SHP77 treated with DMSO at 0.1 percent for 48 hours (cell line): ENCODE results near the gene MRPS27.

Experiments used
- DNase-seq: peaks from one replicate; lab custom pipeline; 2025; lab: John Stamatoyannopoulos, UW

MRPS27 gene

DNA sequence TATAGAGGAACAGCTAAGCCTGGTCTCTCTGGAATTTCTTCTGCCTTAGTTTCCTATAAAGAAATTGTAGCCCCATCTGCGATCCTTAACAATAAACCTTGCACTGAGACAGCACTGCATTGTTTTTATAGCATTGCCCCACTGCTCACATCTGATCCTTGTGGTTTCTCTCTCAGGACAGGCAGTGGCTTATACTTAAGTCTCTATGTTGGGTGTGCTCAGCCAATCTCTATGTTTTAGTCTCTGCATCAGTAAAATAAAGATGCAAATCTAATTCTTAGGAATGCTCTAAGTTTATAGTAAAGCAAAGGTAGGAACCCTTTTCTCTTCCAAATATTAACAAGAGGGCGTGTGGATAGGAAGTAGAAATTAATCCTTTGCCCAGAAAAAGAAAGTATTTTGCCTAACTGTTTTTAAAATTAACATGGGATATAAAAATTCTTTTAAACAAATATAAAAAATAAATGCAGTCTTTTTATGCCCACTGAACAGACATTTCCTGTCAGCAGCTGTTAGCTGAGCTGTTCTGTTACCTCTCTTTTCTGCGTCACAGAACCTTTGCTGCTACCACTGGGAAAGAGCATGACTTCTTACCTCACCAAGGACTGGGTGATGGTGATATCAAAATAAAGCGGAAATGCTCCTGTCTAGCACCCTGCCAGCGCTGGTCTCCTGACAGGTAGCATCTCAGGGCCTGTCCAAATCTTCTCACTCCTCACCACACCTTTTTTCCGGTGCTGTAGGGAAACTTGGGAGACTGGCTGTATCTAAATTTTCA lies 29.5 kb downstream of the MRPS27 start:
- DNase-seq, result no peak

DNA sequence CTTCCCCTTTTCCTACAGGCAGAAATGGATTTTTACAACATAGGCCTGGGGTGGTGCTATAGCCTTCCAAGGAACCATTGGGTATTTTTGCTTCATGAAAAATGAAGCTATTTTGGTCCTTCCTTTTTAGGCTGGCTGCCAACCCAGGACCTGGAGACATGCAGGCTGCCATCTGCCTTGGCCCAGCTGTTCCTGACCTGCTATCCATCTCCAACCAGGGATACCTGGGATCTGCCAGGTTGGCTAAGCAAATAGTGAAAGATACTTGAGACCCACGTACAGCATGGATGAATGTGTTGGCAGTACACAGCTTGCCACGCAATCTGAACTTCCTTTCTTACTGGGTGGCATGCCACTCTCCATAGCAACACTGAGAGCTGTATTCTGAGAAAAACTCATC lies 31.1 kb downstream of the MRPS27 start:
- peak; percentile 91 for DNase-seq

DNA sequence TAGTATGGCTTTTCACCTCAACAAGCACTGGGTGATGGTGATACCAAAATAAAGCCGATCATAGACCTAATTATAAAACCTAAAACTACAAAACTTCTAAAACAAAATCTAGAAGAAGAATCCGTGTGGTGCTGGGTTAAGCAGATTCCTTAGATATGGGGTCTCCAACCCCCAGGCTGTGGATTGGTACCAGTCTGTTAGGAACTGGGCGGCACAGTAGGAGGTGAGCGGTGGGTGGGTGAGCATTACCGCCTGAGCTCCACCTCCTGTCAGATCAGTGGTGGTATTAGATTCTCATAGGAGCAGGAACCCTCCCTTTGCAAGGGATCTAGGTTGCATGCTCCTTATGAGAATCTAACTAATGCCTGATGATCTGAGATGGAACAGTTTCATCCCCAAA lies 33.2 kb downstream of the MRPS27 start:
- DNase-seq, result no peak

DNA sequence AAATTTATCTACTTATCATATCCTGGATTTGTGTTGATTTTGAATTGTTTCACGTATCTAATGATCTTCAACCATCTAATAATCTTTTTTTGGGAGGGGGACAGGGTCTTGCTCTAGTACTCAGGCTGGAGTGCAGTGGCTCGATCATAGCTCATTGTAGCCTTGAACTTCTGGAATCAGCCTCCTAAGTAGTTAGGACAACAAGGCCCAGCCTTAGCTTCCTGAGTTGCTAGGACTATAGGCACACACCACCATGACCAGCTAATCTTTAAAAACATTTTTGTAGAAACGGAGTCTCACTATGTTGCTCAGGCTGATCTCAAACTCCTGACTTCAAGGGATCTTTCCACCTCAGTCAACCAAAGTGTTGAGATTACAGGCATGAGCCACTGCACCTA lies 34.6 kb downstream of the MRPS27 start:
- DNase-seq, result no peak

DNA sequence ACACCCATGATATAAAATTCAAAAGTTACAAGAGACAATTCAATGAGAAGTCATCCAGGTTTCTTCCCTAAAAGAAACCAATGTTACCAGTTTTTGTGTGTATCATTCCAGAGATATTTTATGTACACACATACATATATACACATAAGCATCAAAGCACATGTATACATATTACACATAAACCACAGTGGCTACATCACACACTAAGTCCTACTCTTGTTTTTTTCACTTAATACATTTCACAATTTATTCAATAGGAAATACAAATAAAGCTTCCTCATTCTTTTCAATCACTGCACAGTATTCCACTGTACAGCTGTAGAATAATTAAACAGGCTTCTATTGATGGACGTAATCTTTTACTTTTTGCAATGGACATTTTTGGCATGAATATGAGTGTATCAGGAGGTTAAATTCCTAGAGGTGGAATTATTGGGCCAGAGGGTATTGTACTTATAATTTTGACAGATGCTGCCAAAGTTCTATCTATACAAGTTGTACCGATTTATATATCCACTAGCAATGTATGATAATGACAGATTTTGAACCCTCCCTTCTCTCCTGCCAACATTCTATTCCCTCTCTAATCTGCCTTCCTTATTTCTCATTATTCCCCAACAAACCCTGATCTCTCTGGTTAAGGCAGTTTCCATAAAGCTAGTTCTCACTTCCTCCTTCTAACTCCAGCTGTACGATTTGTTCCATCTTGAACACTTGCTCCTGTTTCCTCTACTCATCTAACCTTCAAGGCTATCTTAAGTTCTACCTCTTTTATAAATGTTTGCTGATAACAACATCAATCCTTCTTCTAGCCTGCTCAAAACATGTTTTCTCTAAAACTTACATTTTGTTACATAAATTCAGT lies 35.2 kb downstream of the MRPS27 start:
- DNase-seq, result no peak

DNA sequence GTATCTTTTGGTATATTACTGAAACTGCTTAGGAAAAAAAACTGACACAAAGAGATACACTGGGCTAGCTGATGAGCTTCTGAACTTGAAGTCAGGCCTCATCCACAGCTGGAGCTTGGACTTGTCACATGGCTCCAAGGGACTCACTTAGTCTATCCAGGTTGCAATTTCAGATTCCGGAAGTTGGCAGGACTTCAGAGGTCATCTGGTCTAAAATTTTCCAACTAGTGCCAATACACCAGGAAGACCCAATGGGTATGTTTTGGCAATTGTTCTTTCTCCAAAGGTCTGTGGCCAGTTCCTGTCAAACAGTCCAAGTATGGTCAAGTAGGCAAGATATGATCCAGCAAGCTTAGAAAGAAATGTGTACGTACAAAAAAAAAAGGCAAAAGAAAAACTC lies 36.7 kb downstream of the MRPS27 start:
- DNase-seq, result no peak

DNA sequence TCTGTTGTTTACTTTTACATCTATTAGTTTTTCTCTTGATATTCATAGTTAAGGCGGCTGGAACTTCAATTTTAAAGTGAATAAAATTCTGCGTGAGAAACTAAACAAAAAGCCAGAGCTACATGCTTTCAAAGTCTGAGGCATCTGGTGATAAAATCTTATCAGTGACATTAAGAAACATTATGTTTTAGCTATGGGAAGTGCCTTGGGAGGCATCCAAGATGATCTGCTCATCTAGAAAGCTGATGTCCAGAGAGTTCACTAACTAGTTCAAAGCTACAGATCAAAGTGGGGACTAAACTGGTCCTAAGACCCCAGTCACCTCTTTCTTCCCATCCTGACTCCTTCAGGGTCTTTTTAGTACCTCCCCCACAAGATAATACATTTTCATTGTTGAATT lies 37.2 kb downstream of the MRPS27 start:
- no peak for DNase-seq

DNA sequence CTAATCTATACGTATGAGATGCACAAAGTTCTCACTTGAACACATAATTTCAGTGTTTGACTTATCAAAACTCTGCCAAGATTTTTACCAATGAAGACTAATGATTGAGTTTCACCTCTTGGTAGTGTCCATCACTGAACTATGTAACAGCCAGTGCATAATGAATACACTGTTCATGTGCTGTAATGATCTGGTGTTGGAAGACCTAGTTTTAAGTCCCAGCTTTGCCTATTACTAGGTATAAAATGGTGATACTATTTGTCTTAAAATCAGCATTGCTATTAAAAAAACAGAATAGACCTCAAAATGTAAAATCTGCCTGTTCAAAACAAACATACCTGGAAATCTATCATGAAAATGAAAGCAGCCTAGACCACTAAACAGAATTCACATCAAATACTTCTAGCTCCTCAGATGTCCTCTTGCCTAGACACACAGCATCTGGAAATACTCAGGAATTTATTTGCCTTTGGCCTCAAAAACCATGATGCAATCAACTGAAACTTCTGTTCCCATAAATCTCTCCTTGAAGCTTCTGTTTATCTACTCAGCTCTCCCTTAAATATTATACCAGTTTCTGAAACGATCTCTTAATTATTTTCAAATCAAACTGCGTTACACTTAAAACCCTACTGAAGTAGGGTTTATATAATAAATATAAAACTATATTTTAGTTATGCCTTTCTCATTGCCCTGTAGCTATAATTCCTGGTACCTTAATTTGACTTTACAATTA lies 38.1 kb downstream of the MRPS27 start:
- DNase-seq, result peak; percentile 46

DNA sequence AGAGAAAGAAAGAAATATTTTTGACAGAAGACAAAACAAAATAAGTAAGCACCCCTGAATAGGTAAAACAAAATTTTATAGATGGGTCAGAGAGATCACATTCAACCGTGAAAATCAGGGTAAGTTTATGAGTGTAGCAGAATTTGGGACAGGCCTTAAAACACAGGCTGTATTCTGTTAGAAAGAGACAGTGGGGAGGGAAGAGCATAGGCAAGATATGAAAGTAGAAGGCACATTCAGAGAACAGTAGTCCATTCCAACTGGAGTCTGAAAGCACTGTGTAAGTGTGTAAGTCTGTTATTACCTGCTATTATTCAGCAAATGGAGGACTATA lies 38.6 kb downstream of the MRPS27 start:
- DNase-seq, result no peak

DNA sequence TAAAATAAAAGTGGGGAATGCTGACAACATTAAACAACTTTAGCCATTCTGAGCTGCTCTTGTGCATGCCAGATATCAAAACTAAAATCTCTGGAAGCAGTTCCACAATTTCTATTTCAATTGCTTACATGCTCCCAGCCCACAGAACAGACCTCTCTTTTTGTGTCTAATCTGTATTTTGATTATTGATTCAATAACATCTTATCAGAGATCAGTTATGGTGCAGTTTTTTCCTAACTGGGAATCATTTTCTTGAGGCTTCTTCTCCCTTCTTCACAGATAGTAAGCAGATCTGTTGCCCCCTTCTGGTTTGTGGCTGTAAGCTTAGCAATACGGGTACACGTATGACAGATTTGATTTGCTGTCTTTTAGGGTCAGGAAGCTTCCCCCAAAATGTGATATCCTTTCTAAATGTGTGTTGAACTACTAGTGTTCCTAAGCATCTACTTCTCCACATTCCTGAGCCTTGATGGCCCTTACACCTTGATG lies 39.4 kb downstream of the MRPS27 start:
- DNase-seq, result no peak

DNA sequence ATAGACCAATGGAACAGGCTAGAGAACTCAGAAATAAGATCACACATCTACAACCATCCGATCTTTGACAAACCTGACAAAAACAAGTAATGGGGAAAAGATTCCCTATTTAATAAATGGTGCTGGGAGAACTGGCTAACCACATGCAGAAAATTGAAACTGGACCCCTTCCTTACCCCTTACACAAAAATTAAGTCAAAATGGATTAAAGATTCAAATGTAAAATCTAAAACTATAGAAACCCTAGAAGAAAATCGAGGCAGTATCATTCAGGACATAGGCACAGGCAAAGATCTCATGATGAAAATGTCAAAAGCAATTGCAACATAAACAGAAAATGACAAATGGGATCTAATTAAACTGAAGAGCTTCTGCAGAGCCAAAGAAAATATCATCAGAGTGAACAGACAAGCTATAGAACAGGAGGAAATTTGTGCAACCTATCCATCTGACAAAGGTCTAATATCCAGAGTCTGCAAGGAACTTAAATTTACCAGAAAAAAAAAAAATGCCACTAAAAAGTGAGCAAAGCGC lies 43.8 kb downstream of the MRPS27 start:
- no peak for DNase-seq

DNA sequence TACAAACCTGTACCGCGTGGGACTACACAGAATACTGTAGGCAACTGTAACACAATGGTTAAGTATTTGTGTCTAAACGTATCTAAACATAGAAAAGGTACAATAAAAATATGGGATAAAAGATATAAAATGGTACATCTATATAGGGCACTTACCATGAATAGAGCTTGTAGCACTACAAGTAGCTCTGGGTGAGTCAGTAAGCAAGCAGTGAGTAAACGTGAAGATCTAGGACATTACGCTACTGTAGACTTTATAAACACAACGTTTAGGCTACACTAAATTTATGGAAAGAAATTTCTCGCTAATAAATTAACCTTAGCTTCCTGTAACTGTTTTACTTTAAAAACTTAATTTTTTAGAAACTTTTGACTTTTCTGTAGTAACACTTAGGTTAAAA lies 46.5 kb downstream of the MRPS27 start:
- DNase-seq, result no peak

DNA sequence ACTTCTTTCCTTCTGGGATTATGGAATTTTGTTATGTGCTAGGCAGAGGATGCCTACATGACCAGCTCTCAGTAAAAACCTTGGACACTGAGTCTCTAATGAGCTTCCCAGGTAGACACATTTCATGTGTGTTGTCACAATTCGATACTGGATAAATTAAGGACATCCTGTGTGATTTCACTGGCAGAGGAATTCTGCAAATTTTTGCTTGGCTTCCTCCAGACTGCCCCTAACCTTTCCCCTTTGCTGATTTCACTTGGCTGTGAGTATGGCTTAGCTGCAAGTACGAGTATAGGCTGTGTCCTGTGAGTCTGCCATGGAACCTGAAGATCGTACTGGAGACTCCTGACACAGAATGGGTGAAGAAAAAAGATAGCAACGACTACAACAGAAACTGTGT lies 47.6 kb downstream of the MRPS27 start:
- no peak for DNase-seq

DNA sequence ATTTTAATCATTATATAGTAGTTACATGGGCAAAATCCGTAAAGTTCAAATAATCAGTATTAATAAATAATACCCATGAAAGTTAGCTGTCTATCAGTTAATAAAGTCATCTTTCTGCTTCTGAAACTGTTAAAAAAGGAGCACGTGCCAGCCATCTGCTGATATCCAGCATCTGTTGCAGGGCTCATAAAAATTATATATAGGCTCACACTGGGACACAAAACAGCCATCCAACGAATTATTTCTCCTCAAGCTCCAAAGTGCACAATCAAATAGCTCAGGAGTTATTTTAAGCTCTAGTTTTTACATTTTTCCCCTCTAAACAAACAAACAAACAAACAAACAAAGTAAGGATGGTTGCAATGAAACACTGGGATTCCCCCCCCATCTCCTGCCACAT lies 48.3 kb downstream of the MRPS27 start:
- no peak for DNase-seq

DNA sequence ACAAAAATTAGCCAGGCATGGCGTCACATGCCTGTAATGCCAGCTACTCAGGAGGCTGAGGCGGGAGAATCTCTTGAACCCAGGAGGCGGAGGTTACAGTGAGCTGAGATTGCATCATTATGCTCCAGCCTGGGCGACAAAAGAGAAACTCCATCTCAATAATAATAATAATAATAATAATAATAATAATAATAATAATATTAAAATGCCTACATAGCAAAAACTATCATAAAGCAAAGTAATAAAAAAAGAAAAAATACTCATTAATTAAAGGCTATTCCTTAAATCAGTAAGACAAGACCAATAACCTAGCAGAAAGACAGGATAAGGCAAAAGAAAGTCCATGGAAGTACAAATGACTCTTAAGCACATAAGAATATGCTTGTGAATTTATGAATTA lies 50.0 kb downstream of the MRPS27 start:
- no peak for DNase-seq

DNA sequence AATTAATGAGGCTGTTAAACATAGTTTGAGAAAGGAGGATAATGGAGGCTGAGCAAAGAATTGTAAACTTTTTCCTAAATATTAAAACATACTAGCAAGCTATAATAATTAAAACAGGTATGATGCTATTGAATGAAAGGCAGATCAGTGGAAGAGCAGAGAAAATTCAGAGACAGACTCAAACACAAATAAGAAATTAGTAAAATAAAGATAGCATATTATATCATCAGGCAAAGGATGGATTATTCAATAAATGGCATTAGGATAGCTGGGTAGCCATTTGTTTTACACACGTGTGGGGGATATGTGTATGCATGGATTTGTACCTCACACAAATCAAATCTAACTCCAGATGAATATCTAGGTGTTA lies 50.6 kb downstream of the MRPS27 start:
- no peak for DNase-seq

DNA sequence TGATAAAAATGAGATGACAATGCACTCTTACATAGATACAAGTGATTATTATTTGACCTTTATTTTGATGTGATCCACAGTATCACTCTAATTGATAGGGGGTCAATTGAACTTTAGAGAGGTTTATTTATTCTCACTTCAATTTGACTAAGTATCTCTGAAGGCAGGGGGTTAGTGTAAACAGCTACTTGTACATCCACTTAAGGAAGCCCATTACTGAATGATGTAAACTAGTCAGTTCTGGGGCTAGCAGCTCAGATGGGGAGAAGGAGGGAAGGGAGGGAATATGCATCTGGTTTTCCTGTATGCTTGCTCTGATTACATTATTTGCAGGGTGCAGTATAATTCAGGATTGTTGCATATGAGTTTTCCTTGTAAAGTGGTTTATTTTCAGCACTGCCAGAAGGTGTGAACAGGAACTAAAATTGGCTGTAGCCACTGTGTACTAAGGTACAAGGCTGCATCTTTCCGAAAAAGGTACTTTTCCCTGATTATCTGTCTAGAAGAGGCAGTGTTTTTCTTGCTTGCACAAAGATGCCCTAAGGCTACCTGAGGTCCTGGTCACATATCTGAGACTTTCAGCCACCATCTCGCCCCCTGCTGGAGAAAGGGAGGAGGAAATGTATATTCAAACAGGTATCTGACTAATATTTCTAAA lies 51.2 kb downstream of the MRPS27 start:
- DNase-seq, result no peak

DNA sequence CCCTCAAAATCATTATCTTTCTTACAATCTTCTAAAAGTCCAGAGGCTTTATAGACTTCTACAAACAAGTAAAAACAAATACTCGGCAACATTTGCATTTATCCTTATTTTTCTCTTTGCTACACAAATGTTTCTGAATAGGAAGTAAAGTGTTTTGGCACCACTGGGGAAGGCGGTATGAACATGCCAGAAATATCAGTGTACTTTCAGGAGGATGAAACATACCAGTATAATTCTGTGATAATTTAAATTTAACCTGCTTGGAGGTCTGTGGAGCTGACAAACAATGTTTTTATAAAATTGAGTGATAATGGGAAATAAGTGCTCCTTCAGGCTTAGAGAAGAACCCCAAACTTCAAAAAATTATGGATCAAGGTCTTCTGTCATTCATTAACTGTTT lies 51.8 kb downstream of the MRPS27 start:
- no peak for DNase-seq

DNA sequence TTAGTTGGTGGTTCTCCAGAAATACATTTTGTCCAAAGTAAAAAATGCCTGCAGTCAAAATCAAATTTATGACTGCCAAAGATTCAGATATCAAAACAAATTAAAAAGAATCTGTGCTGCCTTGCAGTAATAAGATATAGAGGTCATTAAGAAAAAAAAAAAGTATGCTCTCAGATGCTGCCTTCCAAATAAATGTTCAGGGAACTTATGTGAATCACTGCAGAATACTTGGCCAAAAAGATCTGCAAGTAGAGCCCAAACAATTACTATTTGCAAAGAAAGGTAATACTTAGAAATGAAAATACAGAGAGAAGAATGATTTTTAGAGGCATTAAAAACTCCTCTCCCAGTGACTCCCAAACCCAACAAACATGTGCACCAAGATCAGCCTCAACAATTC lies 52.4 kb downstream of the MRPS27 start:
- no peak for DNase-seq

DNA sequence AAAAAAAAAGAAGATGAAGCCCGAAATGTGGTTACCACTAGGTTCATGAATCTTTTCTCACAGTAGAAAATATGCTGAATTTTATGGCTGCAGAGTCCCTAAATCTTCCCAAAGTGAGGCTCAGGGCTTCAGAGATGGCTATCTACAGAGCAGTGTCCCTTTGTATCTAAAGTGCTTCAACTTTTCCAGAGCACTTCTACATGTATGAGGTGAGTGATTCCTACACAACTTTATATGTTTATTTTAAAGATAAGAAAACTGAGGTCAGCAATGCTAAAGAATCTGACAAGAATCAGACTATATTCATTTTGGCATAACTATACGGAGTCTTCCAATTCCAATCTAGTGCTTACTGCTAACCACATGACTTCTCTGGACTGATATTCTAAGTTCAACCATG lies 53.2 kb downstream of the MRPS27 start:
- no peak for DNase-seq

DNA sequence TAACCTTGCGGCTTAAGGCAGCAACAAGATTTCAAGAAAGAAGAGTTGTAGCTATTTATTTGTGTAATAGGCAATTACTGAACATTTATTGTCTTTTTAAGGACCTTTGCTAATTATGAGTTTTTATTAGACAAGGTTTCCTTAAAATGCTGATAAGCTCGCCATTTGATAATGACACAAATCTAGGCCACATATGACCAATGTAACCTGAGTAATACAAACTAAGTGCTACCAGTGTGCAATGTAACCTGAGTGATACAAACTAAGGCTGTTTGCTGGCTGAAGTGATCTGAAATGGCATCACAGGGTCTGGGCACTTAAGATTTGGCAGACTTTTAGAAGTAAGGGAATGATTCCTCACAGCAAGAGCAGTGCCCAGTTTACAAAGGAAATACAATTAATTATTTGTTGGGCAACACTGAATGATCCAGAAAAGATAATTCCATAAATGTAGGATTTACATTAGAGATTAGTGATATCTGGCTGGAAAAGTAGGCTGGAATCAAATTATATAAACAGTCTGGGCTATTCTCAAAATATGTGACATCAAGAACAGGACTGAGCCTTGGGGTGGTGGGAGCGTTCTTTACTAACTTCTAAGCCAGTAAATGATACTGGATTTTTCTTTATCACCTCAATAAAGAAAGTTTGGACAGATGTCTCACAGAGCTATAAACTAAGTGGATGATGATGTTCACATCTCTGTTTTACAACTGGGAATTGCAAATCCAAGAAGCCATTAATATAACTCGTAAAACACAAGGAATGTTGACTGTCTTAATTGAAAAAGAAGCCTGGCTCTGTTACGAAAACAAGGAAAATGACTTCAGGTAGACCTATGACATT lies 54.8 kb downstream of the MRPS27 start:
- DNase-seq, result no peak
